Measurements from ENCODE around the gene COL15A1. TPM values are rescaled to one million over a fixed set of nuclear protein-coding genes. Genes with fewer than 3 reads are reported as not detected.

The COL15A1 gene
- total RNA-seq, 1 experiment from 2014 or later, result 0.10 TPM

DNA sequence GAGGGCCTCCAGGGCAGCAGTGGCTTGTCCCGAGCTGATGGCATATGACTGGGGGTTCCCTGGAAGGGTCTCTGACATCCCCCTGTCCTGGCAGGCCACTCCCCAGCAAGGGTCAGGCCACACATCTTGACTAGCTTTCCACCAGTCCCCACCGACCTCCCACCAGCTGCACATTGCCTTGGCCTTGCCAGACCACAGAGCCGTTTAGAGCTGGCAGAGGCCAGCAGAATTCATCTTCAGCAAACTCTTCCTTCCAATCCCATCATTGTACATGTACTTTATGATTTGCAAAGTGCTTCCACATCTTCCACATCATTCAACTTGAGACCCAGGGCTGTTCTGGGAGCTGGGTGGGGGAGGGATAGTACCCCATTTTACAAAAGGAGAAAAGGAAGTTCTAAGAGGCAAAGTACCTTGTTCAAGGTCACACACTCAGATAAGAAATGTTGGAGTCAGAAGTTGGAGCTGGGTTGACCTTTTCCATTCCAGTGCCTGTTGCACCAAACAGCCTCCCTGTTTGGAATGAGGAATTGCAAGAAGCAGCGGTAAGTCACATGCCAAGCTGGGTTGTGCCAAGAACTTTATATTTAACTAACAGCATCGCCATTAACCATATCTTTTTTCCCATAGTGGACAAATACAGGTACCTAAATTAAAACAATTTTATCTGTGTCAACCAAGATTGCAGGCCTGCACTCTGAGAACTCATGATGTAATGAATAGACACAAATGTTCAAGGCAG lies 25.8 kb upstream of the COL15A1 start:
- CTCF ChIA-PET, result no interaction called here
- no peak for ATAC-seq

DNA sequence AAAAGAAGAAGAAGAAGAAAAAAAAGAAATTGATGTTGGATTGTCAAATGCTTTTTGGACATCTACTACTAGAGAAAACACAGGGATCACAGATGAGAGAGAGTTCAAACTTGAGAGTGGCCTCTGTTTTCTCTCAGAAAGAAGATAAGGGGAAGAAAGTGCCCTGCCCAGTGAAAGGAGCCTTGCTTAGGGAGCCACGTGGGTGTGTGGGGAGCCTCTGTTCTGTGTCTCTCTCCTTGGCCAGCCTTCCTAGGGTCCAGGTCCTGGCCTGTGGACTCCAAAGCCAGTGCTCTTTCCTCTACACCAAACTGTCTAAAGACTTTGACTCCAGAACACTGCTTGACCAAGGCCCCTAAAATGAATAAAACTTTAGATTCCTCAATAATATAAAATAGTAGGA lies 22.0 kb upstream of the COL15A1 start:
- no peaks in the 10 kb centered on the region for H3K4me1 ChIP-seq (ENCODE audit: control insufficient read depth, insufficient read depth, low read length)
- no peaks in the 10 kb centered on the region for H3K27me3 ChIP-seq (ENCODE audit: control insufficient read depth, insufficient read depth, low read length)
- no peak overlapping the region for H3K27ac ChIP-seq (ENCODE audit: low read length)
- BruUV-seq (replicated peaks), result no TSS peak
- in situ Hi-C loops (cut with HindIII; ENCODE audit: low pct_unique_long_range_greater_than_20kb, low sequenced_read_pairs) (no loop called here), intact Hi-C loops (cut with micrococcal nuclease; ENCODE audit: unreplicated experiment) (no loop called here)
- ChIA-PET POLR2A (no interaction called here), CTCF (no interaction called here)
- DNase-seq (ENCODE audit: low read depth, low spot score), result no peak
- TF ChIP-seq, protein P1, sequence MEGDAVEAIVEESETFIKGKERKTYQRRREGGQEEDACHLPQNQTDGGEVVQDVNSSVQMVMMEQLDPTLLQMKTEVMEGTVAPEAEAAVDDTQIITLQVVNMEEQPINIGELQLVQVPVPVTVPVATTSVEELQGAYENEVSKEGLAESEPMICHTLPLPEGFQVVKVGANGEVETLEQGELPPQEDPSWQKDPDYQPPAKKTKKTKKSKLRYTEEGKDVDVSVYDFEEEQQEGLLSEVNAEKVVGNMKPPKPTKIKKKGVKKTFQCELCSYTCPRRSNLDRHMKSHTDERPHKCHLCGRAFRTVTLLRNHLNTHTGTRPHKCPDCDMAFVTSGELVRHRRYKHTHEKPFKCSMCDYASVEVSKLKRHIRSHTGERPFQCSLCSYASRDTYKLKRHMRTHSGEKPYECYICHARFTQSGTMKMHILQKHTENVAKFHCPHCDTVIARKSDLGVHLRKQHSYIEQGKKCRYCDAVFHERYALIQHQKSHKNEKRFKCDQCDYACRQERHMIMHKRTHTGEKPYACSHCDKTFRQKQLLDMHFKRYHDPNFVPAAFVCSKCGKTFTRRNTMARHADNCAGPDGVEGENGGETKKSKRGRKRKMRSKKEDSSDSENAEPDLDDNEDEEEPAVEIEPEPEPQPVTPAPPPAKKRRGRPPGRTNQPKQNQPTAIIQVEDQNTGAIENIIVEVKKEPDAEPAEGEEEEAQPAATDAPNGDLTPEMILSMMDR (IDR thresholded peaks at IDR 0.05), result no peak
- TF ChIP-seq SIN3A (IDR thresholded peaks at IDR 0.05; ENCODE audit: borderline replicate concordance, insufficient read depth, low read depth, low read length), result no peak
- TF ChIP-seq, protein P2, sequence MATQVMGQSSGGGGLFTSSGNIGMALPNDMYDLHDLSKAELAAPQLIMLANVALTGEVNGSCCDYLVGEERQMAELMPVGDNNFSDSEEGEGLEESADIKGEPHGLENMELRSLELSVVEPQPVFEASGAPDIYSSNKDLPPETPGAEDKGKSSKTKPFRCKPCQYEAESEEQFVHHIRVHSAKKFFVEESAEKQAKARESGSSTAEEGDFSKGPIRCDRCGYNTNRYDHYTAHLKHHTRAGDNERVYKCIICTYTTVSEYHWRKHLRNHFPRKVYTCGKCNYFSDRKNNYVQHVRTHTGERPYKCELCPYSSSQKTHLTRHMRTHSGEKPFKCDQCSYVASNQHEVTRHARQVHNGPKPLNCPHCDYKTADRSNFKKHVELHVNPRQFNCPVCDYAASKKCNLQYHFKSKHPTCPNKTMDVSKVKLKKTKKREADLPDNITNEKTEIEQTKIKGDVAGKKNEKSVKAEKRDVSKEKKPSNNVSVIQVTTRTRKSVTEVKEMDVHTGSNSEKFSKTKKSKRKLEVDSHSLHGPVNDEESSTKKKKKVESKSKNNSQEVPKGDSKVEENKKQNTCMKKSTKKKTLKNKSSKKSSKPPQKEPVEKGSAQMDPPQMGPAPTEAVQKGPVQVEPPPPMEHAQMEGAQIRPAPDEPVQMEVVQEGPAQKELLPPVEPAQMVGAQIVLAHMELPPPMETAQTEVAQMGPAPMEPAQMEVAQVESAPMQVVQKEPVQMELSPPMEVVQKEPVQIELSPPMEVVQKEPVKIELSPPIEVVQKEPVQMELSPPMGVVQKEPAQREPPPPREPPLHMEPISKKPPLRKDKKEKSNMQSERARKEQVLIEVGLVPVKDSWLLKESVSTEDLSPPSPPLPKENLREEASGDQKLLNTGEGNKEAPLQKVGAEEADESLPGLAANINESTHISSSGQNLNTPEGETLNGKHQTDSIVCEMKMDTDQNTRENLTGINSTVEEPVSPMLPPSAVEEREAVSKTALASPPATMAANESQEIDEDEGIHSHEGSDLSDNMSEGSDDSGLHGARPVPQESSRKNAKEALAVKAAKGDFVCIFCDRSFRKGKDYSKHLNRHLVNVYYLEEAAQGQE (IDR thresholded peaks at IDR 0.05; ENCODE audit: insufficient read depth in 1 of 2, low read depth in 2 of 2, low read length in 1 of 2), result no peak
- no peak for TF ChIP-seq POLR2AphosphoS5 (IDR thresholded peaks at IDR 0.05; ENCODE audit: low read depth, low read length)
- TF ChIP-seq TCF7L2 (IDR thresholded peaks at IDR 0.05; ENCODE audit: low read depth, low read length), result no peak
- no peaks in the 10 kb centered on the region for H3K36me3 ChIP-seq (ENCODE audit: control insufficient read depth, insufficient read depth, low read length)
- no peak for ATAC-seq
- H3K9me3 ChIP-seq (ENCODE audit: control insufficient read depth, insufficient read depth, low read depth, low read length), result no peaks in the 10 kb centered on the region
- no peak overlapping the region for H3K4me3 ChIP-seq (ENCODE audit: low read depth in 2 of 2, low read length in 2 of 2)

More for the DNA sequence above, 25.8 kb upstream of the COL15A1 start:
- no TSS peak for BruUV-seq (replicated peaks)
- no peak overlapping the region for H3K4me3 ChIP-seq (ENCODE audit: low read depth in 2 of 2, low read length in 2 of 2)
- no peak overlapping the region for H3K27ac ChIP-seq (ENCODE audit: low read length)
- no peaks in the 10 kb centered on the region for H3K4me1 ChIP-seq (ENCODE audit: control insufficient read depth, insufficient read depth, low read length)
- no peaks in the 10 kb centered on the region for H3K9me3 ChIP-seq (ENCODE audit: control insufficient read depth, insufficient read depth, low read depth, low read length)
- no peaks in the 10 kb centered on the region for H3K27me3 ChIP-seq (ENCODE audit: control insufficient read depth, insufficient read depth, low read length)
- POLR2A ChIA-PET, result no interaction called here
- DNase-seq (ENCODE audit: low read depth, low spot score), result no peak
- intact Hi-C loops (cut with micrococcal nuclease; ENCODE audit: unreplicated experiment) (no loop called here), in situ Hi-C loops (cut with HindIII; ENCODE audit: low pct_unique_long_range_greater_than_20kb, low sequenced_read_pairs) (no loop called here)
- no peaks in the 10 kb centered on the region for H3K36me3 ChIP-seq (ENCODE audit: control insufficient read depth, insufficient read depth, low read length)
- no peak for TF ChIP-seq TCF7L2 (IDR thresholded peaks at IDR 0.05; ENCODE audit: low read depth, low read length)
- TF ChIP-seq, protein P2 (IDR thresholded peaks at IDR 0.05; ENCODE audit: insufficient read depth in 1 of 2, low read depth in 2 of 2, low read length in 1 of 2), result no peak
- TF ChIP-seq, protein P1 (IDR thresholded peaks at IDR 0.05), result no peak
- TF ChIP-seq SIN3A (IDR thresholded peaks at IDR 0.05; ENCODE audit: borderline replicate concordance, insufficient read depth, low read depth, low read length), result no peak
- no peak for TF ChIP-seq POLR2AphosphoS5 (IDR thresholded peaks at IDR 0.05; ENCODE audit: low read depth, low read length)

Data from Panc1 (cell line).